ENCODE data around the gene CPPED1.

Gene CPPED1

DNA sequence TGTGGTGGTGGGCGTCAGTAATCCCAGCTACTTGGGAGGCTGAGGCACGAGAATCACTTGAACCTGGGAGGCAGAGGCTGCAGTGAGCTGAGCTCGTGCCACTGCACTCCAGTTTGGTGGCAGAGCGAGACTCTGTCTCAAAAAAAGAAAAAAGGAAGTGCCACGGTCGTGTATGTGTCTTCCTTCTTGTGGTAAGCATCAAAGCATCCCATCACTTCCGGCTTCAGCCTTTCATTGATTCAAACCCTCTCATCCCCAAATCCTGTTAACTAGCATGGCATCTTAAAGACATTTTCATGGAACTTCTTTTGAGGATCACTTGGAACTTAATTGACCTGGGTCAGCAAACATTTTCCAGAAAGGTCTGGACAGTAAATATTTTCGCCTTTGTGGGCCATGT, 126.2 kb downstream of the CPPED1 start:
- no peak overlapping the region for H3K4me3 ChIP-seq (ENCODE audit: low read length)
- no peaks in the 10 kb centered on the region for H3K9me3 ChIP-seq (replicated peaks; ENCODE audit: low read length)
- no peaks in the 10 kb centered on the region for H3K27me3 ChIP-seq (ENCODE audit: control insufficient read depth, insufficient read depth, low read length)
- H3K4me1 ChIP-seq (ENCODE audit: control insufficient read depth, insufficient read depth, low read length): peaks cover 33% of the 10 kb centered on the region
- no peak overlapping the region for H3K4me2 ChIP-seq (ENCODE audit: low read length)
- peaks cover 1% of the 10 kb centered on the region for H3K36me3 ChIP-seq (ENCODE audit: insufficient read depth, low read length)
- H3K9ac ChIP-seq (ENCODE audit: low read depth, low read length): no peak overlapping the region

DNA sequence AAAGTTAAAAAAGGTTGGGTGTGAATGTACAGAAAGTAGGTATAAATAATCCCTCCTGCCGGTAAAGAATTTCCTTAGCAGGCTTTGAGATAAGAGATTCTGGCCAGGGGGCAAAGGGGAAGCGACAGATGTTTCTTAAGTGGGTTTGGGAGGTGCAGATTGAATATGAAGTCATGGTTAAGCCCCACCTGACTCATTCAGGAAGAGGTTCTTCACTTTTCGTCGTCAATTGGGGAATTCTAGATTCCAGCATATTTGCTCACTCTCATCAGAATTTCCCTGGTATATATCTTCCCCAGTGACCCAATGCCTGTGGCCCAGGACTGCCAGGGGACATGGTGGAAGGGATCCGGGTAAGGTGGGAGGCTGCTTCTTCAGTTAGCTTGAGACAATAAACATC, 127.8 kb downstream of the CPPED1 start:
- Histone ChIP-seq H3K36me3 (ENCODE audit: insufficient read depth, low read length) (peaks cover 6% of the 10 kb centered on the region), H3K4me3 (ENCODE audit: low read length) (no peak overlapping the region), H3K4me2 (ENCODE audit: low read length) (no peak overlapping the region), H3K4me1 (ENCODE audit: control insufficient read depth, insufficient read depth, low read length) (peaks cover 33% of the 10 kb centered on the region), H3K27me3 (ENCODE audit: control insufficient read depth, insufficient read depth, low read length) (no peaks in the 10 kb centered on the region), H3K9ac (ENCODE audit: low read depth, low read length) (no peak overlapping the region), H3K9me3 (replicated peaks; ENCODE audit: low read length) (no peaks in the 10 kb centered on the region)

DNA sequence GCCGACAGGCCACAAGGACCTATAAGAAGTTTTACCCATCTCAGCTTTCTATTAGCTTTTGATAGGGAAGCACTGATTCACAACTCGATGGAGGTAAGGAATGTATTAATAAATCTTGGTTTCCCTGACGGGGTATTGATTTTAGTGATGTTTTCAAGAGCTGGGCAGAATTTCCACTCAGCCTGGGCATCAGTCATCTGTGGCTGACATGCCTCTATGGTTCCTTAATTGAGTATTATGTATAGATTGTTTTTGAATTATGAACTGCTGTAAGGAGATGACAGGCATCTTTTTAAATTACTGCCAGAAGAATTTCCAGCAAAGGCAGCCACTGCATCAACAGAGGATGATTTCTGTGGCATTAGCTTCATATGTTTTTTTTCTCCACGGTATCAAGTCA, 128.6 kb downstream of the CPPED1 start:
- Histone ChIP-seq H3K4me1 (ENCODE audit: control insufficient read depth, insufficient read depth, low read length) (peaks cover 33% of the 10 kb centered on the region), H3K4me3 (ENCODE audit: low read length) (no peak overlapping the region), H3K9ac (ENCODE audit: low read depth, low read length) (no peak overlapping the region), H3K4me2 (ENCODE audit: low read length) (no peak overlapping the region), H3K27me3 (ENCODE audit: control insufficient read depth, insufficient read depth, low read length) (no peaks in the 10 kb centered on the region), H3K9me3 (replicated peaks; ENCODE audit: low read length) (no peaks in the 10 kb centered on the region), H3K36me3 (ENCODE audit: insufficient read depth, low read length) (peaks cover 10% of the 10 kb centered on the region)

DNA sequence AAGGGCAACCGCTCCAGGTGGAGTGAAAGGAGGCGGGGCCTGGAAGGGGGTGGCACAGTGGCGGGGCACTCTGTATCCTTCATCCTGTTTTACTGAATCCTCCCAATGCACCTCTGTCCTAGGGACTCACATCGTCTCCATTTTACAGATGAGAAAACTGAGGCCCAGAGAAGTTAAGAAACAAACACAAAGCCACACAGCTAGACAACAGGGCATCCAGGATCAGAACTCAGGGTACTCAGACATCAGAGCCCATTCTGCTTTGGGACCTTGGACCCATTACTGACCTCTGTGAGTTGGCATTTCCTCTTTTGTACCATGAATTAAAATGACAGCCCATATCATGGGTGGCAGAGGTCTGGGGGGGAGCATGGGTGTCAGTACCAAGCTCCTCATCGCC, 129.2 kb downstream of the CPPED1 start:
- Histone ChIP-seq H3K4me1 (ENCODE audit: control insufficient read depth, insufficient read depth, low read length) (peaks cover 28% of the 10 kb centered on the region), H3K36me3 (ENCODE audit: insufficient read depth, low read length) (peaks cover 10% of the 10 kb centered on the region), H3K27me3 (ENCODE audit: control insufficient read depth, insufficient read depth, low read length) (no peaks in the 10 kb centered on the region), H3K9ac (ENCODE audit: low read depth, low read length) (no peak overlapping the region), H3K4me2 (ENCODE audit: low read length) (no peak overlapping the region), H3K9me3 (replicated peaks; ENCODE audit: low read length) (no peaks in the 10 kb centered on the region), H3K4me3 (ENCODE audit: low read length) (no peak overlapping the region)

DNA sequence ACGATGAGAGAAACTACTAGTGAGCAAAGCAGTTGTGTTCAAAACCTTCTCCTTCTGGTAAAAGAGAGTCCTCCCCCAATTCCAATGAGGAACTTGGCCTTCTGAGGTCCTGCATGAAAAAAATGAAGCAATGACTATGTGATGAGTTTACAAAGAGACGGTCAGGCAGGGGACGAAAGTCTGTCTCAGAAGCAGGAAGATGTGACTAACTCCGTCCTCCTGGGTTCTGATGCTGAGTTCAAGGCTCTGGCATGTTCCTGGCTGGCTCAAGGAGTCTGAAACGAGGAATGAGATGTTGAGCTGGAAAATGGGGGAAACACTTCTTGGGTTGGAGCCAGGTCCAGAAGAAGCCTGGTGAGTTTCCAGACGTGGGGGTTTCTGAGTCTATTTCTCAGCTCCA, 129.6 kb downstream of the CPPED1 start:
- H3K36me3 ChIP-seq (ENCODE audit: insufficient read depth, low read length): peaks cover 11% of the 10 kb centered on the region
- H3K9me3 ChIP-seq (replicated peaks; ENCODE audit: low read length): no peaks in the 10 kb centered on the region
- peaks cover 28% of the 10 kb centered on the region for H3K4me1 ChIP-seq (ENCODE audit: control insufficient read depth, insufficient read depth, low read length)
- no peak overlapping the region for H3K4me2 ChIP-seq (ENCODE audit: low read length)
- H3K27me3 ChIP-seq (ENCODE audit: control insufficient read depth, insufficient read depth, low read length): no peaks in the 10 kb centered on the region
- no peak overlapping the region for H3K4me3 ChIP-seq (ENCODE audit: low read length)
- H3K9ac ChIP-seq (ENCODE audit: low read depth, low read length): no peak overlapping the region

DNA sequence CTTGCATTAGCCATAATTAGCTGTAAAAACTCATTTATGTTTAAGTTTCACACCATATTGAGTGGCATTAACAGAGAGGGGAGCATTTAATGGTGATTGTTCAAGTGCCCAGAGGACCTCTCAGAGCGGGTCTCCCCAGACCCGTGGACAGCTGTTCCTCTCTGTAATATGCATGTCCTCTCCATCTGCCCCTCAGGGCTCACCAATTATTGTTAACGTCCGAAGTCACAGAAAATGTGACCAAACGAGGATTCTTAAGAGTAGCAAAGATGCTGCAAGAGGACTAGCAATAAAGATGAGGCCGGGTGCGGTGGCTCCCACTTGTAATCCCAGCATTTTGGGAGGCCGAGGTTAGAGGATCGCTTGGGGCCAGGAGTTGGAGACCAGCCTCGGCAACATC, 130.2 kb downstream of the CPPED1 start:
- Histone ChIP-seq H3K4me1 (ENCODE audit: control insufficient read depth, insufficient read depth, low read length) (peaks cover 28% of the 10 kb centered on the region), H3K9me3 (replicated peaks; ENCODE audit: low read length) (no peaks in the 10 kb centered on the region), H3K4me2 (ENCODE audit: low read length) (no peak overlapping the region), H3K27me3 (ENCODE audit: control insufficient read depth, insufficient read depth, low read length) (no peaks in the 10 kb centered on the region), H3K36me3 (ENCODE audit: insufficient read depth, low read length) (peaks cover 13% of the 10 kb centered on the region), H3K9ac (ENCODE audit: low read depth, low read length) (no peak overlapping the region), H3K4me3 (ENCODE audit: low read length) (no peak overlapping the region)

DNA sequence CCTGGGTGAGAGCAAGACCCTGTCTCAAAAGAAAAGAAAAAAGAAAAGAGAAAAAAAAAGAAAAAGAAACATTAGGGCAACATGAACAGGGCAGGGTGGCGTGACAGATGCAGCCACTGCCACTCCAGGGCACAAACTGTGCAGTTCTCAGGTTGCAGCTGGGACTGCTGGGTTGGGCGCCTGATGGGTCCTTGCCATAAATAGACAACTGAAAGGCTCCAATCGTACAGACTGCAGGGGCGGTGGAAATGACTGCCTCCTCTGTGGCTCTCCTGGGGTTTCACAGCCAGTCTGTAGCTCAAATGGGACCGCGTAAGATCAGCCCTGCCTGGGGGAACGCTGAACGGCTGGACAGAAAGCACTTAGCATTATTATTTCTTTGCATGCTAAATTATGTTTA, 130.7 kb downstream of the CPPED1 start:
- no peak overlapping the region for H3K9ac ChIP-seq (ENCODE audit: low read depth, low read length)
- peaks cover 13% of the 10 kb centered on the region for H3K36me3 ChIP-seq (ENCODE audit: insufficient read depth, low read length)
- H3K9me3 ChIP-seq (replicated peaks; ENCODE audit: low read length): no peaks in the 10 kb centered on the region
- peaks cover 28% of the 10 kb centered on the region for H3K4me1 ChIP-seq (ENCODE audit: control insufficient read depth, insufficient read depth, low read length)
- no peak overlapping the region for H3K4me2 ChIP-seq (ENCODE audit: low read length)
- no peak overlapping the region for H3K4me3 ChIP-seq (ENCODE audit: low read length)
- H3K27me3 ChIP-seq (ENCODE audit: control insufficient read depth, insufficient read depth, low read length): no peaks in the 10 kb centered on the region

DNA sequence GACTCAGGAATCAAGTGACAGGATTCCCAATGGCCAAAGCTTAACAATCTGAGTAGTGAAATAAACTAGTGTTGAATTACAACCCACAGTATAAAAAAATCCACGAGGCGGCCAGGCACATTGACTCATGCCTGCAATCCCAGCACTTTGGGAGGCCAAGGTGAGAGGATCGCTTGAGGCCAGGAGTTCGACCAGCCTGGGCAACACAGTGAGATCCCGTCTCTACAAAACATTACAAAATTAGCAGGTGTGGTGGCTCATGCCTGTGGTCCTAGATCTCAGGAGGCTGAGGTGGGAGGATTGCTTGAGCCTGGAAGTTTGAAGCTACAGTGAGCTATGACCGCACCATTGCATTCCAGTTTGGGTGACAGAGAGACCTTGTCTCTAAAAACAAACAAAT, 133.8 kb downstream of the CPPED1 start:
- H3K9me3 ChIP-seq (replicated peaks; ENCODE audit: low read length): no peaks in the 10 kb centered on the region
- H3K36me3 ChIP-seq (ENCODE audit: insufficient read depth, low read length): peaks cover 13% of the 10 kb centered on the region
- H3K27me3 ChIP-seq (ENCODE audit: control insufficient read depth, insufficient read depth, low read length): no peaks in the 10 kb centered on the region
- H3K4me2 ChIP-seq (ENCODE audit: low read length): no peak overlapping the region
- H3K4me1 ChIP-seq (ENCODE audit: control insufficient read depth, insufficient read depth, low read length): peaks cover 16% of the 10 kb centered on the region
- H3K4me3 ChIP-seq (ENCODE audit: low read length): no peak overlapping the region
- H3K9ac ChIP-seq (ENCODE audit: low read depth, low read length): no peak overlapping the region

DNA sequence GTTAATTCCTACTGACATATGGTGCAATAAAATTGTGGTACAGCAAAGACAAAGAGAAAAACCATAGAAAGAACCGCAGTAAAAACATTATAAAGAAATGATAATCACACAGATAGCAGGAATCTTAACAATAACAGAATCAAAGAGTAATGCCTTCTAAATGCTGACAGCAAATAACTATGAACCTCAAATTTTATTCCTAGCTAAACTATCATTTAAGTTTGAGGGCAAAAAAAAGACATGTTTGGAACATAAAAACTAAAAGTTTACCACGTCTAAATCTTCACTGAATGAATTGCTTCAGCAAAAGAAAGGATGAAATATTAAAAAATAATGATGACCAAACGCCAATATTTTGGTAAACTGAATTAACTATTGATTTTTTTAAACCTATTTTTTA, 135.8 kb downstream of the CPPED1 start:
- Histone ChIP-seq H3K36me3 (ENCODE audit: insufficient read depth, low read length) (peaks cover 29% of the 10 kb centered on the region), H3K27me3 (ENCODE audit: control insufficient read depth, insufficient read depth, low read length) (no peaks in the 10 kb centered on the region), H3K4me3 (ENCODE audit: low read length) (no peak overlapping the region), H3K4me2 (ENCODE audit: low read length) (no peak overlapping the region), H3K9me3 (replicated peaks; ENCODE audit: low read length) (no peaks in the 10 kb centered on the region), H3K9ac (ENCODE audit: low read depth, low read length) (no peak overlapping the region), H3K4me1 (ENCODE audit: control insufficient read depth, insufficient read depth, low read length) (no peaks in the 10 kb centered on the region)

DNA sequence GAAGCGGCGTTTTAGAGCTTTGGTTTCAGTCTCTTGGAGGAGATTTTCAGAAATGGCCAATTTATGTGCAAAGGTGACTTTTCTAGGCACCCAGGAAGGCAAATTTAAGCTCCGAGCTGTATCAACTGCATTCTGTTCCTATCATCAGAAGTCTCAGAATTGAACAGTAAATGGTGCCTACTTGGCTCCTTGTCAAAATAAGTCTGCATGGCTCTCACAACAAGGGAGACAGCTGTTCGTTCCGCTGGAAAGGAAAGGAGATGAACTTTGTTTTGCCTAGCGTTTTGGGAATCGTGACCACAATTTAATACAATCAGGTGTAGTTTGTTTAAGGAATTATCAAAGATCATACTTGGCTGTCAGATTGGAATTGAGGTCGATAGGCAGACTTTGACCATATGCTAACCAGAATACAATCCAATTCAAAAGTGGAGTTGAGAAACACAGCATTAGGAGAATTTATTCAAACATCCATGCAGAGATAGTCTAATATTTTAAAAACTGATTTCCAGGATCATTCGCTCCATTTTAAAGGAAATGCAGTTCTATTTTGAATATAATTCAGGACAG, 139.4 kb downstream of the CPPED1 start:
- Histone ChIP-seq H3K27me3 (ENCODE audit: control insufficient read depth, insufficient read depth, low read length) (no peaks in the 10 kb centered on the region), H3K36me3 (ENCODE audit: insufficient read depth, low read length) (peaks cover 26% of the 10 kb centered on the region), H3K4me3 (ENCODE audit: low read length) (no peak overlapping the region), H3K9ac (ENCODE audit: low read depth, low read length) (no peak overlapping the region), H3K4me1 (ENCODE audit: control insufficient read depth, insufficient read depth, low read length) (no peaks in the 10 kb centered on the region), H3K4me2 (ENCODE audit: low read length) (no peak overlapping the region), H3K9me3 (replicated peaks; ENCODE audit: low read length) (no peaks in the 10 kb centered on the region)

DNA sequence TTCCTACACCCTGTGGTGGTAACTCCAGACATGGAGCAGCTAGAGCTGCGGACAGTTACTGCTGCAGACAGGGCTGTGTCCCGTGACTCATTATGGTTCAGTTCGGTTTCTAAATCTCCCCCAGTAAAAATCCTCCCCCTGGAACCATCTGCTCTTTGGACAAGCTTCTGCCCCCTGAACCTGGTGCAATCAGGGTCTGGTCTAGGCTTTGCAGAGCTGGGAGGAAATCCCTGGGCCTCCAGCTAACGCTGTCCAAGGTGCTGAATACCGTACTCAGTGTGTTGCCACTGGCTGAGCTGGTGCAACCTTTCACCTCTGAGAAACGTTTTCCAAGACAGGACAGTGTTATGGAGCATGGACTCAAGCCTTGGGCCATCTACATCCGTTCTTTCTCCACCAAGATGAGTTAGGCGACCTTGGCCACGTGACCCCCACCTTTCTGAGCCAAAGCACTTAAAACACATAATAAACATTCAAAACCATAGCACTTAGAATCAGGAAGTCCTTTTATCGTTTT, 142.0 kb downstream of the CPPED1 start:
- Histone ChIP-seq H3K4me3 (ENCODE audit: low read length) (no peak overlapping the region), H3K9me3 (replicated peaks; ENCODE audit: low read length) (no peaks in the 10 kb centered on the region), H3K9ac (ENCODE audit: low read depth, low read length) (no peak overlapping the region), H3K4me1 (ENCODE audit: control insufficient read depth, insufficient read depth, low read length) (no peaks in the 10 kb centered on the region), H3K36me3 (ENCODE audit: insufficient read depth, low read length) (peaks cover 27% of the 10 kb centered on the region), H3K27me3 (ENCODE audit: control insufficient read depth, insufficient read depth, low read length) (no peaks in the 10 kb centered on the region), H3K4me2 (ENCODE audit: low read length) (no peak overlapping the region)

DNA sequence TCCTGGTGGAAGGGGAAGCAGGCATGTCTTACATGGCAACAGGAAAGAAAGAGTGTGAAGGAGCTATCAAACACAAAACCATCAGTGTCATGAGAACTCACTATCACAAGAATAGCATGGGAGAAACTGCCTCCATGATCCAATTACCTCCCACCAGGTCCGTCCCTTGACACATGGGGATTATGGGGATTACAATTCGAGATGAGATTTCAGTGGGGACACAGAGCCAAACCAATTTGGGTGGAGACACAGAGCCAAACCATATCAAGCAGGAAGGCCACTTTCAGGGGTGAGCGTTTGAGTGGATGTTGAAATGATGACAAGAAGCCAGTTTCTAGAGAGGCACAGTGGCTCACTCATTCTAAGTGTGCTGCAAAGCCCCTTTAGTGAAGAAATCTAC, 143.8 kb downstream of the CPPED1 start:
- Histone ChIP-seq H3K4me3 (ENCODE audit: low read length) (no peak overlapping the region), H3K36me3 (ENCODE audit: insufficient read depth, low read length) (peaks cover 26% of the 10 kb centered on the region), H3K4me2 (ENCODE audit: low read length) (no peak overlapping the region), H3K4me1 (ENCODE audit: control insufficient read depth, insufficient read depth, low read length) (no peaks in the 10 kb centered on the region), H3K27me3 (ENCODE audit: control insufficient read depth, insufficient read depth, low read length) (no peaks in the 10 kb centered on the region), H3K9me3 (replicated peaks; ENCODE audit: low read length) (no peaks in the 10 kb centered on the region), H3K9ac (ENCODE audit: low read depth, low read length) (no peak overlapping the region)

Data from skeletal muscle satellite cell (primary cell).